ENCODE results near the gene BIN1.
"Not testable (repeated sequence)": the region's sequence is repeated elsewhere in the genome, so short reads cannot be mapped to it uniquely, and the experiment has no call there.

The BIN1 gene

DNA sequence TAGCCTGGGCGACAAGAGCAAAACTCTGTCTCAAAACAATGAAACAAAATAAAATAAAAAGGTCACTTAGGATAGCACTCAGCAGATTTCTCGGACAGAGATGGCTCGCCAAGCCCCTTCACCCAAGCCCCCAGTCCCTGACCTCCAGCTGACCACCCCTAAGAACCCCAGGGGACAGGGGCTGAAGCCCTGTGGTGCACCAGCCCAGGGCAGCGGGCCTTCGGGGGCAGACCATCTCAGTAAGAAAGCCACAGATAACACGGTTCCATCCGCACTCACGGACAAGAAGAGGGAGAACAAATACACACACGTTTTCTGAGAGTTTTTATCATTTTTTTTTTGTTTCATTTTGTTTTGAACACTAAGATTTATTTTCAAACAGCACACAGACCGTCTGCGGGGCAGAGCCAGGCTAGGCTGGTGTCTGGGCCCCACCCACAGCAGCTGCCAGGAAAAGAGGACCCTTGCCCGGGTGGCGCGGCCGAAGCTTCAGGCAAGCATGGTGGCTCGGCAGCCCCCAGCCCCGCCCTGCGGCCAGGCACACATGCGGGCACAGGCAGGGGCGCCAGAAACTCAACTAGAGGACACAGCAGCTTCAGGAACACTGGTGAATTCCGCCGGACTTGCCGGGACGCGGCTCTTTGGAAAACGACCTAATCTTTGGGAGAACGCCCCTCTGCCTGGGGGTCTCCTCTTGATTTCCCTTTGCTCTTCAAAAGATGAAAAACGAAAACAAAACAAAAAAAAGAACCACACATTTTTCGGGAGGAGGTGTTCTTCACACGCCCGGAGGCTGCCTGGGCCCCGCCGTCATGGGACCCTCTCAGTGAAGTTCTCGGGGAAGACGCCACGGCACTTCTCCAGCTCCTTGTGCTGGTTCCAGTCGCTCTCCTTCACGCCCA, 59.0 kb downstream of the BIN1 start:
- no peak for DNase-seq (ENCODE audit: low read depth in 2 of 2)

DNA sequence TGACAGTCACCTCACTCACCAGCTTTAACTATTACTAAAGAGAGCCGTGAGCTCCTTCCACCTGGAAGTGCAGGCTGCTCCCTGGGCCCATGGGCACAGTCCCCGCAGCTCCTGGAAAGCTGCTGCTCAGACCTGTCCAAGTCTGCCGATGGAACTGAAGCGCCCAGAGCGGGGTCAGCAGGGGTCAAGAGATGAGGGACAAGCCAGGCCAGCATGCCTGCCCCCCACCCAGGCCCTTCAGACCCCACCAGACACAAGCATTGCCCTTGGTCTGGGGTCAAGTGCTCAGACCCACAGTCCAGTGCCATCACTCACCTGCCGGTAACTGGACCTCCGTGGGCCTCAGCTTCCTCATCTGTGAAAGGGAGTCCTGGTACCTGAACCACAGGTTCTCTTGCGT, 59.9 kb downstream of the BIN1 start:
- DNase-seq (ENCODE audit: low read depth in 2 of 2) = no peak

DNA sequence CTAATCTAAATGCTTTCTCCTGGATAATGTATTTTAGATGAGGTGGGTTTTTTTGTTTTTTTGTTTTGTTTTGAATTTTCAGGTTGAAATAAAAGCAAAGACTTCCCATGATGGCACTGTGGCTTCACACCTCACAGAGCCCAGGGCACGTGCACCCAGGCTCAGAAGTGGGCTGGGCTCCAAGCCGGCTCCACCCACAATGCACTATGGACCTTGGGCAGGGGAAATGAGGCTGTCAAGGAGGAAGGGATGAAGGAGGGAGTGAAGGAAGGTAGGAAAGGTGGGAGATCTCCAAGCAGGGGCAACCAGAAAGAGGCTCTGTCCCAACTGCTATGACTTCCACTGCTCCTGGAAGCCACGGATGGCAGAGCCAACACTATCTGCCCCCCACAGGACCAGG, 60.4 kb downstream of the BIN1 start:
- DNase-seq (ENCODE audit: low read depth in 2 of 2) = no peak

DNA sequence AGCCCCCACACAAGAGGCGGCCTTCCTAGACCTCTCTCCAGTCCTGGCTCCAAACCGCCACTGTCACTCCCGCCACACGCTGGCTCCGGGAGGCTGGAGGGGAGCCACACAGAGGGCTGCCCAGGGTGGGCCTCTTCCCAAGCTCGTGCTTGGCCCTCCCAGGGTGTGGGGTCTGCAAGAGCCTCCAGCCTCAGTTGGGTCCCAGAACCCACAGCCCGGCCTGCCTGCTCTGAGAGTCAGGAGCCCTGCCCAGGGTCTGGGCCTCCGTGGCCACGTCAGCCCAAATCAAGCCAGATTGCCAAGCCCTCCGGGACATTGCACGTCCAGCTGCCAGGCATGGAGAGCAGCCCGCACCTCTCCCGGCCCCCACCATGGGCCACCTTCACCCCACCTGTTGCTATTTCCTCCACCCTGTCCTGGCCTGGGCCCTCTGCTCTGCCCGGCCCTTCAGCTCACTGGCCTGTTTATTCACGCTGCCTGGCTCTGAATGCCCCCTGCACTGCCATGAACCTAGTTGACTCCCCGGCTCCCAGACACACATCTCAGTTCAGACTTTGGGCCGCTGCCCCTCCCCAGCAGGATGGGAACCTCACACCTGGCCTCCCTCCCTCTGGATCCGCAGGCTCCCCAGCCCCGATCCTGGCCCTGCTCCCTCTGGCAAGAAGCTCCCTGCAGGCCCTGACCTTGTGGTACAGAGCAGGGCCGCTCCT, 61.0 kb downstream of the BIN1 start:
- DNase-seq (ENCODE audit: low read depth in 2 of 2) = no peak

DNA sequence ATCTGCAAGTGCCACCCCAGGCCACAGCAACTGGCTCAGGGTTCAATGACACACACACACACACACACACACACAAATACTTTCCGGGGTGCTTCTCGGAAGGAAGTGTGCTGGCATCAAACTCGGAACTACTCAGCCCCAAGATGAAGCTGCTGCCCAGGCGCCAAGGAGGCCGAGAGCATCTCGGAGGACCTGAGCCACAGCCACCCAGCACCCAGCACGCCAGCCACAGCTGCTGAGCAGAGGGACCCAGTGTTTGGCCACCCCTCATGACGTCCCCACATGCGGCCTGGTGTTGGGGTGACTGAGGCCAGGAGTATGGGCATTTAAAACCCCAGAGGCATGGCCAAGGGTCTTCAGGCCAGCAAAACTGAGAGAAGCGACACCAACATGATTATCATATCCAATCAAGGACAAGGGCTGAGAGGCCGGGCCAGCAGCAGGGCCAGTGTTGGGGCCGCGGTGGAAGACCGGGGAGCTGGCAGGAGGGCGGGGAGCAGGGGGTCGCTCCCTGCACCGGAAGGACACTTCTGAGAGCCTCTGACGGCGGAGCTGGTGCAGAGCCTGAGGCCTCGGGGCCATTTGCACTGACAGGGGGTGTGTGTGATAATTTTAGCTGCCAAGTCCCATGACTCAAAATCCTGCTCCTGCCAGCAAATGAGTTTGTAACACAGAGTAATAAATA, 61.8 kb downstream of the BIN1 start:
- DNase-seq (ENCODE audit: low read depth in 2 of 2) = no peak

DNA sequence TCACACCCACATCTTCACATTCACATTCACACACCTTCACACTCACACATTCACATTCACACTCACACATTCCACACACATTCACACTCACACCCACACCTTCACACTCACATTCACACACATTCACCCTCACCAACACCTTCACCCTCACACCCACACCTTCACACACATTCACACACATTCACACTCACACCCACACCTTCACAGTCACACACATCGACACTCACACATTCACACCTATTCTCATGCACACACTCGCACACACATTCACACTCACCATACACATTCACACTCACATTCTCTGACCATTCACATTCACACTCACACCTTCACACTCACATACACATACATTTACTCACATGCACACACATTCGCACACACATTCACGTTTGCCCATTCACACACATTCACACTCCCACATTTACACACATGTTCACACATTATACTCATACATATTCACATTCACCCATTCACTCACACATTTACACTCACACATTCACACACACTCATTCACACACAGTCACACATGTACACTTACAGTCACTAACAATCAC, 62.7 kb downstream of the BIN1 start:
- DNase-seq (ENCODE audit: low read depth in 2 of 2) = no peak

DNA sequence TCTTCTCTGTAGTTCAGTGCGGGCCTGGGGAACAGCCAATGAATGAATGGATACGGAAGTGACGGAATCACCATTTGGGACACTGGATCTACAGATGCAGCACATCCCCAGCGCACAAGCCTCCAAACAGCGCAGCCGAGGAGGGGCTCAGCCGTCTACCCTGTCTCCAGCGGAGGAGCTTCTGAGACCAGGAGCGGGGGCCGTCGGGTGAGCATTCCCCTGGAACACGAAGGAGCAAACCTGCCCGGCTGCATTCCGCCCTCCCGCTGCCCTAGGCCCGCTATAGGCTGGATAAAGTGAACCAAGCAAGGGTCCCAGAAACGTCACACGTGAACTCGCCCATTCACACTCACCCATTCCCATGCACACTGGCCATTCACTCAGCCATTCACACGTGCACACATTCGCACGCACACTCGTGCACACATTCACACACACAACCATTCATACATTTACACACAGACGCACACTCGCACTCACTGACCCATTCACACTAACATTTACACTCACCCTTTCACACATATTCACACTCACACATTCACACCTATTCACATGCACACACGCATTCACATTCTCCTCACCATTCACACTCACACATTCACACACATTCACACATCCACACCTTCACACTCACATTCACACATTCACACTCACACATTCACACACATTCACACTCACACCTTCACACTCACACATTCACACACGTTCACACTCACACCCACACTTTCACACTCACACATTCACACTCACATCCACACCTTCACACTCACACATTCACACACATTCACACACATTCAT, 63.4 kb downstream of the BIN1 start:
- DNase-seq (ENCODE audit: low read depth in 2 of 2) = no peak

DNA sequence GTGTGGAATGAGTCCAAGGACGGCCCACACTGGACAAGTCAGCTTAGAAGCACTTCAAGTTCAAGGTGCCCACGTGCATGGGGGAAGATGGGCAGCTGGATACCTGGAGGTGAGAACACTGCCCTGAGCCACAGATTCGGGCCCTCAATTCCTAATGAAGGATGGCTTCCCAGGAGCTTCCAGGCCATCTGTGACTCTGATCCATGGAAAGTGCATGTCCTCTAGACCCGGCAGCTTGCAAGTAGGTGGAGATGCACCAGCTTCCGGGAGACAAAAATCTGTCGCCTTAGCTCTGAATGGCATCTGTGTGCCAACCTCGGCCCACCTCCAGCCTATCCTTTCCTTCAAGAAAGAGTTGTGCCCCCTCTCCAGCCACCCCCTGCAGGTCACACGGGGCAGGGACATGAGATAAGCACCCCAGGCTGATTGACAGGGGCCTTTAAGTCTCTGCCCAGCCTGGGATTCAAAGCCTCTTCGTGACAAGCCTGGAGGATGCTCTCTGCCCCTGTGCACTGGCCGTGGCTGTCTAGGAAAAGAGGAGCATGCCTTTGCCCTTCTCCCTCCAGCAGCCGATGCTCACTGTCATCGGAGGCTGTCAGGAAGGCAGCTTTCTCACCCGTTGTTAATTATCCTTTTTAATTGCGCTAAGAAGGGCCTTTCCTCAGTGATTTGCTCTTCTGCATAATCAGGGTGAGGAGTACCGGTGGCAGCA, 65.5 kb downstream of the BIN1 start:
- no peak for DNase-seq (ENCODE audit: low read depth in 2 of 2)

DNA sequence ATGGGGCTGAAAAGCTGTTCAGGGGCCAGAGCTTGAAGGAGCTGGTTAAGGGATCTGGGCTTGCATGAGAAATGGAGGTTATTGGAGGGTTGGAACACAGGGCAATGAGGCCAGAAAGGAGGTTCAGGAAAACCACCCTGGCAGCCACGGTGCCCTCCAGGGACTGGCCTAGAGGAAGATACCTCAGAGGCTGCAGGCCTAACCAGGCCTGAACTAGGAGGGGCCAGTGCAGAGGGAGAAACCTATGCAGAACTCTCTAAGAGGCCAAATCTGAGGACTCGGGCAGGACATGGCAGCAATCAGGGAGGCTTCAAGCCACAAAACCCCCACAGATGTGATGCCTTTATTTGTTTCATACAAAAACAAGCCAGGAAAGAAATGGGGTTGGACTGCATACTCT, 66.8 kb downstream of the BIN1 start:
- DNase-seq (ENCODE audit: low read depth in 2 of 2) = no peak

DNA sequence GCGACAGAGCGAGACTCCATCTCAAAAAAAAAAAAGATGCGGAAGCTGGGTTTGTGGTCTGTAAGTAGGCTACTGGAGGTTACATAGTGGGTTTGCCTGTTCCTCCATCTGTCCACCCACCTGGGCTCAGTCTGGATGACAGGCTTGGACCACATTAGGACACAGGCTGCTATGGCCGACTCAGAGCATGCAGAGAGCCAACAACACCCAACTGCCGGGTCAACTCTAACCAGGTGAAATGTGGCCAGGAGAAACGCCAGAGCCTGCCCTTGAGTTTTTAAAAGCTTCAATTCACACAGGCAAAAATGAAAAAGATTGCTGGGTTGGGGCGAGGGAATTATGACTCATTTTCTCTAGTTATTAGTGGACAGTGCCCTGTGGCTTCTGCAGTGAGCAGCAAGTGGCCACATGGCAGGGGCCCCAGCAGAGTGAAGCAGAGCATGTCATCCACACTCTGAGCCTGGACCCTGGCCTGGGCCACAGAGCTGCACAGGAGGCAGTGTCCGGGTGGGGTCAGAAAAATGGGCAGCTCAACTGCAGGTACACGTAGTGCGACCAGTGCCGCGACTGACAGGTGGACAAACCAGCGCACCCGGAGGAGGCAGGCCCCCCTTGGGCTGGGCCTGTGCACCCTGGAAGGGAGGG, 67.4 kb downstream of the BIN1 start:
- DNase-seq (ENCODE audit: low read depth in 2 of 2) = no peak

DNA sequence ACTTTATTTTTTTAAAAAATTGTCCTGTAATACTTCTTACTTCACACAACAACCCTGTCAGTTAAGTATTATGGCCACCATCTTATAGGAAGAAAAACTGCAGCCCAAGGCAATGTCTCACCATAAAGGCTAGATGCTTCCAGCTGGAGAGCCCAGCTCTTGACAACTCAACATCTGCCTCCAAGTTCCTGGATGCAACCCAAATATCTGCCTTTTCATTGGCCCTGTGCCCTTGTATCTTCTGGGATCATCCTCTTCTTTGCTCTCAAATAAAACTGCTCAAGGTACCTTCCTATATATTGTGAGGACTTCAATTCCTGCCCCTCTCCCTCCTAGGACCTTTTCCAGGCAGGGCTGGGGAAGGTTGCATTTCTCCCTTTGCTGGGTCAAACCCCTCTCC, 69.5 kb downstream of the BIN1 start:
- no peak for DNase-seq (ENCODE audit: low read depth in 2 of 2)

DNA sequence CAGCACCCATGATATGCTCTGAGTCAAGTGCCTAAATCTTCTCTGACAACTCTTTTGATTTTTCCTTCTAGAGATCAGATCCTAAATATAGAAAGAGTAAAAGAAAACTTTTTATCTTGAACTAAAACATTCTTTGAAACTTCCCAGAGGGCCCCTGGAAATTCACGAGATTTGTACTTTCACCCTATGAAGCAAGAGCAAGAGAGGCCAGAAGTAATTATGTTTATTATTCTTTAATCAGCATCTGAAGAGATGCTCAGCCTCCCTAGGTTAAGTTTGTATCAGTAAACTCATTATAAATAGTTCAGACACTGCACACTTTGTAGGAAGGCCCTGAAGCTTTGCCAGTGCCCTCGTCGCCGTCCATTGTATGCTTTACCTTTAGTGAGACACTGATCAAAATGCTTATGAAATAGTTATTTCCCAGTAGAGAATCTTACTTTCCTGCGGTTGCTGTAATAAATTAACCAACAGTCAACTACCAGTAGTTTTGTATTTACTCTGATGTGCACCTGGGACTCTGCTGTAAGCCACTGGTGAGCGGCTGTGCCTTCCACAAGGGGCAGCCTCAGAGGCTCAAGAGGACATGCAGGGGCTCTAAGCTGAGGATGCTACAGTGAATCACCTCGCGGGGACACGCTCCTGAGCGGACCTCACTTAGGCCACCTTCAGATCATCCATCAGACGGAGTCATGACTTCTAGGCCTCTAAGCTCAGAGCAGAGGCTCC, 71.9 kb downstream of the BIN1 start:
- no peak for DNase-seq (ENCODE audit: low read depth in 2 of 2)

DNA sequence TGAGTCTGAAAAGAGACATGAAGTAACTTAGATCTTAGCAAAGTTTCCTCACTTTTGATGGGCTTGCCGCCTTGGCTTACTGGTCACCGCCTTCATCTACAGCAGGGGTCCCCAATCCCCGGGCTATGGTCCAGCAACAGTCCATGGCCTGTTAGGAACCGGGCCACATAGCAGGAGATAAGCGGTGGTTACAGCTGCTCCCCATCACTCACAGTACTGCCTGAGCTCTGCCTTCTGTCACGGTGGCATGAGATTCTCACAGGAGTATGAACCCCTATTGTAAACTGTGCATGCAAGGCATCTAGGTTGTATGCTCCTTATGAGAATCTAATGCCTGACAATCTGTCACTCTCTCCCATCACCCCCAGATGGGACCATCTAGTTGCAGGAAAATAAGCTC, 72.9 kb downstream of the BIN1 start:
- no peak for DNase-seq (ENCODE audit: low read depth in 2 of 2)

DNA sequence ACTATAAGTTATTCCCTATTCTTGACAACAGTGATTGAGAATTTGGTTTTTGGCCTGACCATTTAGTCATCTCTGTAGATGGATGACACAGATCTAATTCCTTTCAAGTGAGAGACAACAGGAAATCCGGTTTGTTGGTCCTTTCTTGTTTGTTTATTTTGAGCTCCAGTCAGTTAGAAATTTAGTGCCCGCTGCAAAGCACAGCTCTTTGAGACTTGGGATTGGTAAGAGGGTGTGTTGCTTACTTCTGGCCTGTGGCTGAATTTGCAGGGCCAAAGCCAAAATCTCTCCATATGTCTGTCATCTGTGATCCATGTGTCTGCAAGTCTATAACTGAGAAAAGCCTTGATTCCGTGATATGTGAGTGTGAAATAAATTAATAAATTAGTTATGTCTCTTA, 74.3 kb downstream of the BIN1 start:
- DNase-seq (ENCODE audit: low read depth in 2 of 2) = no peak

DNA sequence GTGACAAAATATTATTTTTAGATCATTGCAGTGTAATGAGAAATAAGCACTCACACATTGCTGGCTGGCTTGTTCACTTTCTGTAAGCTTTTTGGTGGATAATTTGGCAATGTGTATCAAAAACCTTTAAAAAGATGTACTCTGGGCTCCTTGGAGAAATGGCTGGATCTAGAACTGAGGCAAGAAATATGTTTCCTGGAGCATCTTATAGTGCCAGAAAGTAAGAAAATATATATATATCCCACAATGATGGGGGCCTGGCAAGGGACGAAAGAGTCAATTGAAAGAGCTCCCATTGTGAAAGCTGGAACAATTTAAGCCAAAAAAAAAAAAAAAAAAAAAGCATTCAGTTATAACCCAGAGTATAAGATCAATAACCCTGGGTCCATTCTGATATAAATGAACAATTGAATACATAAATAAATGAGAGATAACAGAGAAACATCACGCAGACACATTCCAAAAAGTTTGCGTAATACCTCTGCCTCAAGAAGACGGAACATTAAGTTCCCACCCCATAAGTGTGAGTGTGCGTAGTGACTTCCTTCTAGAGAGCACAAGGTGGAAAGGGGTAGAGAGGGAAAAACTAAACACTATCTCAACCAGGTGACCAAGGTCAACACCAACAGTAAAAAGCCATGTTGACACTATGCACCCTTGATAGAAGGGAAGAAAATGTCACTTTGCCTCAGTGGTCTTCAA, 77.5 kb downstream of the BIN1 start:
- no peak for DNase-seq (ENCODE audit: low read depth in 2 of 2)

DNA sequence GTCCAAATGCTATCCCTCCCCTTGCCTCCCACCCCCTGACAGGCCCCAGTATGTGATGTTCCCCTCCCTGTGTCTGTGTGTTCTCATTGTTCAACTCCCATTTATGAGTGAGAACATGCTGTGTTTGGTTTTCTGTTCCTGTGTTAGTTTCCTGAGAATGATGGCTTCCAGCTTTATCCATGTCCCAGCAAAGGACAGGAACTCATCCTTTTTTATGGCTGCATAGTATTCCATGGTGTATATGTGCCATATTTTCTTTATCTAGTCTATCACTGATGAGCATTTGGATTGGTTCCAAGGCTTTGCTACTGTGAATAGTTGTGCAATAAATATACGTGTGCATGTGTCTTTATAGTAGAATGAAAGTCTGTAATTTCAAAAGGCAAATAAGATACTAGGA, 78.2 kb downstream of the BIN1 start:
- not testable (repeated sequence) for DNase-seq (ENCODE audit: low read depth in 2 of 2)

DNA sequence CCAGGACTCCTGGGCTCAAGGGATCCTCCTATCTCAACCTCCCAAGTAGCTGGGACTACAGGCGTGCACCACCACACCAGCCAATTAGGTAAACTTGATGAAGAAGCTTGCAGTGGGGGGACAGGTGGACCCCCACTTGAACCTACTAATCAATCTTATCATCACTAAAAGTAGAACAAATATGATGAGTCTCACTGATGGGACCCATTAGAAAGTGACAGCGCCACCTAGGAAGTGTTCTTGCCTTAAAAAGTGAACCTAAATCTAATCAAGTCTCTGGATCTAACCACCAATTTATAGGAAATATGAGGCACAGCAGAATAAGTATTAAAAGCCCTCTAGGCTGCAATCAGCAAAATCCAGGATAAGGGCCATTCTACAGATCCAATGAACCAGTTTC, 79.2 kb downstream of the BIN1 start:
- no peak for DNase-seq (ENCODE audit: low read depth in 2 of 2)

DNA sequence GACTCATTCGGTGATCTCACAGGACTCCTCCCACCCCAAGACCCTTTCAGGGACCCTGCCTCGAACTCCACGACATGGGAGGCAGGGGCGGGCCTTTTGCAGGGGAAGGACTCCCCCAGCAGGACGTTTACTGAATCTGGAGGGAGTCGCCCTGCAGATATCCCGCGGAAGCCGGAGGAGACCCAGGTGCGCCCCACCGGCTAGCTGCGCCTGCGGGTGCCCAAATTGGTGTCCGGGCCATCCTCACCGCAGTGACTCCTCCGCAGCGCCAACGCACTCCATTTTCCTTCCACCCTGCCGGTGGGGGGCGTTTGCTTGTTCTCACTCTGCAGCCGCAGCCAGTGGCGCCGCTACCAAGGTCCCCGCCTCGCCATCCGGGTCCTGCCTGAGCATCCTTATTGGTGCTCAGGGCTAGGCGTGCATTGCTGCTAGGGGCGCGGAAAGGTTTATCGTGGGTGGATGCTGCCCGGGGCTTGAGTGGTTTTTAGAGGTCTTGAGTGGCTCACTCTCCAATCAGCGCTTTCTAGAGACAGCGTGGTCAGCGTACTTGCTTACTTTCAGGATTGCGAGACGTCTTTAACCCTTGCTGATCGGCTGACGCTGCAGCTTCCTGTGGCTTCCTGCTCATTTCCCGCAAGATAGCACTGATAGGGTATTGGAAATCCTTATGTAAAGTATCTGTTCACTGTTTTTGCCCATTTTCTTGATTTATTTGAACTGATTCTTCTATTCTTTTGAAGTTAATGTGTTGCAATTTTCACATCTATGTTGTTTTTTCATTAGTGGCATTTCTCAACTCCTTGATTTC, 81.4 kb downstream of the BIN1 start:
- peak; percentile 35 to 38 for DNase-seq (ENCODE audit: low read depth in 2 of 2)

Measured in activated CD8-positive, alpha-beta memory T cell treated with anti-CD3 and anti-CD28 coated beads for 4 hours (primary cell).